Brain microvascular endothelial cell (primary cell): ENCODE measurements around the gene STX1A.
"Not testable (repeated sequence)": the region's sequence is repeated elsewhere in the genome, so short reads cannot be mapped to it uniquely, and the experiment has no call there.

Source experiments
- DNase-seq: peaks from one replicate; pipeline ENCODE4 v3.0.0-alpha.2; 2020
- H3K27ac ChIP-seq: fragments of 250-450 bp; sonication (Bioruptor Pico); 2 replicates; pipeline ENCODE4 v1.5.1; 2020; ENCODE audit warnings: mild to moderate bottlenecking, moderate library complexity
- H3K27me3 ChIP-seq: fragments of 250-450 bp; sonication (Bioruptor Pico); replicated peaks from 2 replicates; pipeline ENCODE4 v1.5.1; 2020; ENCODE audit warnings: mild to moderate bottlenecking
- H3K36me3 ChIP-seq: fragments of 250-450 bp; sonication (Bioruptor Pico); replicated peaks from 2 replicates; pipeline ENCODE4 v1.5.1; 2020; ENCODE audit warnings: mild to moderate bottlenecking
- H3K4me3 ChIP-seq: 2 replicates; pipeline ENCODE4 v1.5.1; 2011; ENCODE audit warnings: low read depth, mild to moderate bottlenecking, control low read depth, low read length, moderate library complexity
- CTCF ChIP-seq: IDR thresholded peaks from 2 replicates; pipeline ENCODE4 v1.5.1; 2011; ENCODE audit warnings: low read depth, mild to moderate bottlenecking, moderate library complexity, low read length, control low read depth, inconsistent platforms; ENCODE audit errors: missing control alignments
- in situ Hi-C: cut with HindIII; loops from 2 replicates; pipeline ENCODE4 v1.10.0; 2017; ENCODE audit warnings: low sequenced_read_pairs, low pct_ligation_motif_present

Gene STX1A

GRCh38 chr7:73679709-73680108 is 39.8 kb downstream of the STX1A start:
- Histone ChIP-seq H3K4me3 (no peak overlapping the region), H3K36me3 (peaks cover 5% of the 10 kb centered on the region), H3K27ac (no peak overlapping the region), H3K27me3 (no peaks in the 10 kb centered on the region)
- in situ Hi-C loops, result no loop called here
- no peak for DNase-seq
- TF ChIP-seq CTCF, result no peak

DNA sequence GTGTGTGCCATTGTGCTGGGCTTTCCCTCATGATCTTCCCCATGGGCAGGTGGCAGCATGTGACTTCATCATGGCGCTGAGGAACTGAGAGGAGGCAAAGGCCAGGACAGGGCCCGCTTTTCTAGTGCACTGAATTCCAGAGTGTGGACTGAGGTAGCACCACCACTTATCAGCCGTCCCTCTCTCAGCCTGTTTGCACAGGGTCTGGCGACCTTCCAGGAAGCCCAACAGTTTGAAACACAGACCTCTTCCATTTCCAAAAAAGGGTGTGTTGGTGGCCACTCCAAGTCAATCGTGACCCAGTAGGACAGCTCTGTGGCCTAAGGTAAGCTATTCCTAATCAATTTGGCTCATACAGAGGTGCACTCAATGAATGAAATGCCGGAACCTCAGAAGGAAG is 40.6 kb downstream of the STX1A start:
- Histone ChIP-seq H3K36me3 (peaks cover 5% of the 10 kb centered on the region), H3K27ac (no peak overlapping the region), H3K4me3 (no peak overlapping the region), H3K27me3 (no peaks in the 10 kb centered on the region)
- no peak for TF ChIP-seq CTCF
- in situ Hi-C loops, result no loop called here
- DNase-seq, result no peak

DNA sequence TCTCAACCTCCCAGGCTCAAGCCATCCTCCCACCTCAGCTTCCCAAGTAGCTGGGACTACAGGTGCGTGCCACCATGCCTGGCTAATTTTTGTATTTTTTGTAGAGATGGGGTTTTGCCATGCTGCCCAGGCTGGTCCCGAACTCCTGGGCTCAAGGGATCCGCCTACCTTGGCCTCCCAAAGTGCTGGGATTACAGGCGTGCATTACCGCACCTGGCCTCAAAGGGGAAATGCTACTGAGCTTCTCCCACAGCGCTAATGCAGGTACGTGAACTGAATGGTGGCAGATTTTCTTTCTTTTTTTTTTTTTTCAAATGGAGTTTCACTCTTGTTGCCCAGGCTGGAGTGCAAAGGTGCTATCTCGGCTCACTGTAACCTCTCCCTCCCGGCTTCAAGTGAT is 43.4 kb downstream of the STX1A start:
- DNase-seq, in situ Hi-C loops, H3K36me3 ChIP-seq, H3K27ac ChIP-seq, H3K27me3 ChIP-seq, H3K4me3 ChIP-seq: not testable (repeated sequence)

- no peak for DNase-seq
- in situ Hi-C loops, result no loop called here
- no peaks in the 10 kb centered on the region for H3K27me3 ChIP-seq
- TF ChIP-seq CTCF, result no peak
- H3K36me3 ChIP-seq, result peaks cover 5% of the 10 kb centered on the region
- no peak overlapping the region for H3K4me3 ChIP-seq
- H3K27ac ChIP-seq, result no peak overlapping the region
These were observed 44.9 kb downstream of the STX1A start for GRCh38 chr7:73674468-73675124.

- no peaks in the 10 kb centered on the region for H3K36me3 ChIP-seq
- in situ Hi-C loops, result no loop called here
- DNase-seq, result no peak
- no peak overlapping the region for H3K4me3 ChIP-seq
- H3K27me3 ChIP-seq, result no peaks in the 10 kb centered on the region
- H3K27ac ChIP-seq, result no peak overlapping the region
- TF ChIP-seq CTCF, result no peak
These were observed 47.5 kb downstream of the STX1A start for GRCh38 chr7:73671857-73672445.

GRCh38 chr7:73671322-73671661 is 48.2 kb downstream of the STX1A start:
- DNase-seq, result no peak
- no peak overlapping the region for H3K27ac ChIP-seq
- H3K27me3 ChIP-seq, result no peaks in the 10 kb centered on the region
- in situ Hi-C loops, result no loop called here
- no peaks in the 10 kb centered on the region for H3K36me3 ChIP-seq
- no peak overlapping the region for H3K4me3 ChIP-seq
- no peak for TF ChIP-seq CTCF
